T-helper 1 cell treated with Interleukin-12 subunit alpha and Interleukin-12 subunit beta and Interleukin-4 antibody, amounts not matched to agents 30 ng/mL and 1 ng/mL, for 36 hours (primary cell): ENCODE measurements around the gene GPC1. TPM values are rescaled to one million over a fixed set of nuclear protein-coding genes. Genes with fewer than 3 reads are reported as not detected.
"Not testable (repeated sequence)": the region's sequence is repeated elsewhere in the genome, so short reads cannot be mapped to it uniquely, and the experiment has no call there.

Experiments used
- intact Hi-C: fragments of 100-400 bp; cut with micrococcal nuclease; formaldehyde crosslinking; loops from one replicate; pipeline ENCODE4 v1.15.1; 2024
- total RNA-seq: library from RNA; stranded (reverse); gene quantifications from 2 replicates; pipeline ENCODE4 v1.2.3, GENCODE V29; 2022

GPC1 gene
- total RNA-seq, 1 donor from 2014 or later = 5.4 TPM

DNA sequence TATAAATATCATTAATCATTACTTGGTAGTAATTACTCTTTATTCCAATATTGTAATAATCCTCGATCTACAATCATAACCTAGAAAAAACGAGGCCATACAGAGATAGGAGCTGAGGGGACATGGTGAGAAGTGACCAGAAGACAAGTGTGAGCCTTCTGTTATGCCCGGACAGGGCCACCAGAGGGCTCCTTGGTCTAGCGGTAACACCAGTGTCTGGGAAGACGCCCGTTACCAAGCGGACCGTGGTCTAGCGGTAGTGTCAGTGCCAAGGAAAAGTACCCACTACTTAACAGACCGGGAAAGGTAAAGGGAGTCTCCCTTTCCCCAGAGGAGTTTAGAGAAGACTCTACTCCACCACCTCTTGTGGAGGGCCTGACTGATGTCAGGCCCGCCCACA lies 59.5 kb downstream of the GPC1 start:
- intact Hi-C loops = not testable (repeated sequence)

DNA sequence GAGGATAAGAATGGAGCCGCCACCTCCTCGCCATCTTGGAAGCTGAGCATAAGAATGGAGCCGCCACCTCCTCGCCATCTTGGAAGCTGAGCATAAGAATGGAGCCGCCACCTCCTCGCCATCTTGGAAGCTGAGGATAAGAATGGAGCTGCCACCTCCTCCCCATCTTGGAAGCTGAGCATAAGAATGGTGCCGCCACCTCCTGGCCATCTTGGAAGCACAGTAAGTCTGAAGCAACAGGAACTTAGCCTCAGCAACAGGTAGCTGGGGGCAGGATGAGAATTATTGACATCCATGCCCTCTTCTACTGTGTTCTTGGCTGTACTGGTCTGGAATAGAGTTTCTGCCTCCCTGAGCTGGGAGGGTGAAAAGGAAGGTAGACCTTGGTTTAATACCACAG lies 61.6 kb downstream of the GPC1 start:
- intact Hi-C loops = not testable (repeated sequence)

DNA sequence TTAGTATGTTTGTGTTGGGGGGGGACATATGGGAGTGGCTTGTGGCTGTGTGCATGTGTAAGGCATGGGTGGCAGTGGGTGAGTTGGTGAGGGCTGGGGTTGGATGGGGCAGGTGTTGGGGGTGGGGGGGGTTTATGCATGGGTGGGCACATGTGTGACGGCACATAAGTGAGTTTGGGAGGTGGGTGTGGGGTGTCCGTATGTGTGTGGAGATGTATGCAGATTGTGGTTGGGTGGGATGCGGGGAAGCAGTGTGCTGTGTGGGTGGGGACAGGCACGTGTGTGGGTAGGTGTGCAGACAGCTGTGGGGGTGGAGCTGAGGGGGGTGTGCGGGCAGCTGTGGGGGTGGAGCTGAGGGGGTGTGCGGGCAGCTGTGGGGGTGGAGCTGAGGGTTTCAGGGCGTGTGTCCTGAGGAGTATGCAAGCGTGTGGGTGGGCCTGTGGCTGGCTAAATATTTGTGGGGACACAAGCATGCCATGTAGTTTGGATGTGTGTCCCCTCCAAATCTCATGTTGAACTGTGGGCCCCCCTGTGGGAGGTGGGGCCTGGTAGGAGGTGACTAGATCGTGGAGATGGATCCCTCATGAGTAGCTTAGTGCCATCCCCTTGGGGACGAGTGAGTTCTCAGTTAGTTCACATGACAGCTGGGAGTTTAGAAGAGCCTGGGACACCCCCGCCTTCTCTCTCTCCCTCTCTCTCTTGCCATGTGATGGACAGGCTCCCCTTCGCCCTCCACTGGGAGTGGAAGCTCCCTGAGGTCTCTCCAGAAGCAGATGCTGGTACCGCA lies 62.9 kb downstream of the GPC1 start:
- intact Hi-C loops = no loop called here

DNA sequence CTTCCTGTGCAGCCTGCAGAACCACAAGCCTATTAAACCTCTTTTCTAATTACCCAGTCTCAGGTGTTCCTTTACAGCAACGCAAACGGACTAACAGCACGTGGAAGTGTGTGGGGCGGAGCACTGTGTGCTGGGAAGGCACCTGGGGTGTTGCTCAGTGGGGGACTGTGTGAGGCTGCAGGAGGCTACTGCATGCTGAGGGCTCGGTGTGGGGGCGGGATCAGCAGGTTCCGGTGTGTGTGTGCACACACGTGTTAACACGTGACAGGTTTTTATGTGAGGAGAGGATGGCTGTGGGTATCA lies 63.4 kb downstream of the GPC1 start:
- intact Hi-C loops = no loop called here

DNA sequence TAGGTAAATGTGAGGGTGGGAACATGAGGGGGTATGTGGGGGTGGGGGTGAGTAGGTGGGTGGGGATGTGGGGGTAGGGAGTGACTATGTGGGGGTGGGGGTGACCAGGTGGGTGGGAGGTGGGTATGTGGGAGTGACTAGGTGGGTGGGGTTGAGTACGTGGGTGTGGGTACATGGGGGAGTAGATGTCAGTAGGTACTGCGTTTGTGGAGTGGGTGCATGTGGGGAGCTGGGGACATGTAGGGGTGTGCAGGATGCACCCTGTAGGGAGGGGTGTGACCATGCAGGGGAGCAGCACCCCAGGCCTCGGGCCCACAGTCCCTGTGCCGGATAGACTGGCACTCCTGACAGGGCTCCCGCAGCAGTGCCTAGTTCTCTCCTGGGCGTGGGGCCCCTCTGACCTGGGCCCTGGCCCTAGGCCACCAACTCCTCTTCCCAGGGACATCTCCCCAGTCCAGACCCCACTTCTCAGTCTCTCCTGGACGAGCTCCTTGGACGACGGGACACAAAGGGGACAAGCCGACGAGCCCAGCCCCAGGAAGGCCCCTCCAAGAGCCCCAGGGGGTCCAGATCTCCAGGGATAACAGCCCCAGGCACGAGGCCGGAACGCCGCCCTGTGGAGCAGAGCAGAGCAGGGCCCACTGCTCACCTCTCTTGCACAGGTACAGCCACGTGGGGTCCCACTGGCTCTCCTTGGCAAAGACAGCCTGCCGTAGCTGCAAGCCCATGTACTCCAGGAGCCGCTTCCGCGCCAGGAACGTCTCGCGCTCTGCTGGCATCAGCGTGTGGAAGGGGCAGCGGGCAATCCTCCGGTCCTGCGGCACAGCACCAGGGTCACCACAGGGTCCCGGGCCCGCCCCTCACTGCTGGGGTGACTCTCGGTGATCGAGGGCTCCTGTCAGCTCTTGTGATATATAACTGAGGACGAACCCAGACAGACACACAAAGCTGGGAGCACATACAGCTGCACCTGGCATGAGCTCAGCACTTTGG lies 64.1 kb downstream of the GPC1 start:
- intact Hi-C loops = no loop called here

DNA sequence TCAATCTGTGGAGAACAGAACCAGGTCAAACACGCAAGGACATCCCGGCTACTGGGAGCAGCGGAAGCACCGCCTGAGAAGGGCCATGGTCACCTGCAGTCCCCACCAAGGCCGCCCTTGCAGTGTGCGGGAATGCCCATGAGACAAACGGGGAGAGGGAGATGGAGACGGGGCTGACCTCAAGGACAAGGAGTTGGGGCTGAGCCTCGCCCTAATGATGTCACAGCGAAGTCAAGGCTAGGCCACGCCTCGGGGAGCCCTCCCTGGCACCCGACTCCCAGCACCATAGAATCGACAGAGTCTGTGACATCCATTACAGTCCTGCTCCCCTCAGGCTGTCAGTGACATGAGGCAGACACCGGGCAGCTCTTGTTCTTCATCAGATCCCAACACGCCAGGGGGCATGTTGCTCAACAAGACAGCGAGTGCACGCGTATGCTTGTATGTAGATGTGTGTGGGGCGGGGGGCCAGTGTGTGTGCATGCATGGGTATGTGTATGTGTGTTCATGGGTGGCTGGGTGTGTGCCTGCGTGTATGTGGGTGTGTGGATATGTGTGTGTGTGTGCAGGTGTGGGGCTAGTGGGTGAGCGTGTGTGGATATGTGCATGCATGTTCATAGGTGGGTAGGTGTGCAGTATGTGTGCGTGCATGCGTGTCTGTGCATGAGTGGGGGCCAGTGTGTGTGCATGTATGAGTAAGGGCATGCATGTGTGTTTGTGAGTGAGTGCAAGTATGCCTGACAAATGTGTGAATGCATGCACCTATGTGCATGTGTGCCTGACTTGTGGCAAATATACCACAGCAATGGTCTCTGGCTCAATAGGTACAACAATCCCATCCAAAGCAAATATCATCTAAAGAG lies 65.3 kb downstream of the GPC1 start:
- intact Hi-C loops = no loop called here

DNA sequence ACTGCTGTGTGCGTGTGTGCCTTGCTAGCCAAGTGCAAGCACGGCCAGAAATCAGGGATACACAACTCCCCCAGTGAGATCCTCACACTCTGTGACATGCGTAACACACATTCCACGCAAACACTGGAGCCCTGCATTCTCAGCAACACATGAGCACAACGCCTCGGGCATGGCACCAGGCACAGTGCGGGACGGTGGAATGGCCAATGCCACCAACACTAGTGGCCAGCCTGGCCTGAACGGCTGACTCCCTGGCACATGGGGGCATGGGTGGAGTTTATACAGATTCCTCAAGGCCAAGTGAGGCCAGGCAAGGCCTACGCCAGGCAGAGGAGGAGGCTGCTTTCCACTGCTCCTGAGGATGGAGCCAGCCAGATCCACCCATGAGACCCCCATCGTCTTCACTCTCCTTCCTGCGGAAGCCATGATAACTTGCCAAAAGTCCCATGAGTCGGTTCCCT lies 66.1 kb downstream of the GPC1 start:
- intact Hi-C loops = no loop called here

DNA sequence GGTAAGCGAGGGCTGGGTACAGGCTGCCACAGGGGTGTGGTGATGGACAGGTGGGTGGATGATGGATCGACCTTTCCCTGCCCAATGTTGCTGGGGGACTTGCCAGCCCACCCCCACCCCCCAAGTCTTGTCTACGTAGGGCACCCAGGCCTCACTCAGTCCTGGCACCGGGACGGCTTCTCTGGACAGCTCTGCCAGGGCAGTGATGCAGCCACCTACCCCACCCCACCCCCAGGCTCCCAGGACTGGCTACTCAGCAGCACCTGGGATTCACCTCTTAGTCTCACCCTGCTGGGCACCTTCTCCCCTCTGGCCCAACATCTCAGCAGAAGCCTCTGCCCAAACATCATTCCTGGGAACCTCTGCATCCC lies 66.6 kb downstream of the GPC1 start:
- intact Hi-C loops = no loop called here

DNA sequence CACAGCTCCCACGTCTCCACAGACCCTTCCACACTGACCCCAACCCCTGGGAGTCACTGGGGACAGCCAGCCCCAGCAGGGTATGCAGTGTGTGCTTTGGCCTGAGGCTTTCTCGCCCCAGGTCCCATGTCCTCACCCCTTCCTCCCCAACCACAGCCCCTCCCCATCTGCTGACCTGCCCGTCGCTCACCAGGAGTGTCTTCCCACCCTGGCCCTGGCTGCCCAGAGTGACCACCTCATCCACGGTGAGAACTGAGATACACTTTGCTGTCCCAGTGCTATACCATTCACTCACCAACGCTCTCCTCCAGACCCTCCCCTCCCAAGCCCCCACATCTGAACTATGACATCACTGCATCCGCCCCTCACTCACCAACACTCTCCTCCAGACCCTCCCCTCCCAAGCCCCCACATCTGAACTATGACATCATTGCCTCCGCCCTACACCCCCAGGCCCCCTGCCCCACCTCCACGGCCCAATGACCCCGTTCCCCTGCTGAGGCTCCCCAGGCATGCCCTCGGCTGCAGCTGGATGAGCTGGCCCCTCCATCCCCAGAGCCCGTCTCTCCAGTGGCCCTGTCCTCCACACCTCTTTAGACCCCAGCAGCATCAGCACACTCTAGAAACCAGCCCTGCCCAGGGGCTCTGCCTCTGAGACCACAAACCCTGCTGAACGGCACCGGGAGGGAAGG lies 67.1 kb downstream of the GPC1 start:
- intact Hi-C loops = no loop called here

DNA sequence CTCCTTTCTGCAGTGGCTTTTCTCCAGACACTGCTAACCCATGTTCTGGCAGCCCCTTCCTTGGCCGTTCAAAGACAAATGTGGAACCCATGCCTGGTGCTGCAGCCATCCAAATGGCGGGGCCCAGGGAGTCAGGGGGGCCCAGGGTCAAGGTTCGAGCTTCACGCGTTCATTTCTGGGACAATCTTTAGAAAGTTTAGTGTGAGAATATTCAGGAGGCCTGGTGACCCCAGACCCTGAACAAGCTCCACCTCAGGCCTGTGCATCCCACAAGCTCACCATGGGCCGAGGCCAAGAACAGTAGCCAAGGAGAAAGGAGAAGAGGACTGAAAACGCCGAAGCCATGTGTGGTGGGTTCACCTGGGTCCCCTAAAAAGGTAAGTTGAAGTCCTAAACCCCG lies 67.9 kb downstream of the GPC1 start:
- intact Hi-C loops = no loop called here

DNA sequence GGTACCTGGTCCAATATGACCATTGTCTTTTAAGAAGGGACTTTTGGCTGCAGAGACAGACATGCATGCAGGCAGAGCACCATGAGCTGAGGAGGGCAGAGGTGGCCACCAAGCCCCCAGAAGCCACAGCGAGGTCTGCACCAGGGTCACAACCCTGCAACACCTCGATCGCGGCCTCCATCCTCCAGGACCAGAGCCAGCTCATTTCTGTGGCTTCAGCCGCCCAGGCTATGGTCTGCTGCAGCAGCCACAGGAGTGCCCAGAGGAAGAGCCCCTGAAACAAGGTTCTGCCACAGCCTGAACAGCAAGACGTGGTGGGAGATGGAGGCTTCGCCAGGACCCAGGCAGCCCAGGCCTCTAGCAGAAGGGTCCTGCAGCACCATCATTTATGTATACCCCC lies 68.4 kb downstream of the GPC1 start:
- intact Hi-C loops = no loop called here

DNA sequence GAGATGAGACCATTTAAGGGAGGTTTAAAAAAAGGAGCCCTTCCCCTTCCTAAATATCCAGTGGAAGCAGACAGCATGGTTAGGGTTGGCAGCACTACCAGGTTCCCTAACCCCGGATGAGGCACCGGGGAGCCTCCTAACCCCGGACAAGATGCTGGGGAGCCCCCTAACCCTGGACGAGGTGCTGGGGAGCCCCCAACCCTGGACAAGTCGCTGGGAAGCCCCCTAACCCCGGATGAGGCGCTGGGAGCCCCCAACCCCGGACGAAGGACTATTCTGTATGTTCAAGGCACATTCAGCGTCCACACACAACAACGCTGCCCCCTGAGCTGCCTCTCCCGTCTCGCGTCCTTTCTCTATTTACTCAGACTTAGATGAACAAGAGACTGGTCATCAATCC lies 70.4 kb downstream of the GPC1 start:
- intact Hi-C loops = no loop called here

DNA sequence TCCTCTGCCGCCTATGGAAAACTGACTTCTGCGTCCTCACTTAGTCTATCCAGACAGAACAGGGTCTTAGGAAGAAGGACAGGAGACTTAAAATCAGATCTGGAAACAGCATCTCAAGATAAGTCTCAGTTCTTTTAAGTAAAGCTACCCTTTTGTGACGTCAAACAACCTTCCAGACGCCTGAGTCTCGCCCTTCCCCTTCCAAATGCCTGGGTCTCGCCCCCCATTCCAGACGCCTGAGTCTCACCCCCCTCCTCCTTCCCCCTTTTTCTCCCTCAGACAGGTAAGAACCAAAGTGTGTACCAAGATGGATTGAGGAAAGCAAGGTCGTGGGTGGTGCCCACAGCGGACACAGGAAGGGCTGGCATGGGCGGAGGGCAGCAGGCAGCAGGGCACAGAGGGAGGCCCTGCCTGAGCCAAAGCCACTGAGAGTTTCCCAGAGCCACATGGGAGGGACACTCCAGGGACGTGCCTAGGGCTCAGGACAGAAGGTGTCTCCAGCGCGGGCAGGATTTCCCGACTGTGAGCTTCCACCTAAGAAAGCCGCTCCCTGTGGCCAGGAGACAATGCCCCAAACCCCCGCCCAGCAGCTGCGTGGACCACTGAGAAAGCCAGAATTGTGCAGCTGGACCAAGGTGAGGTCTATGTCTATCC lies 71.1 kb downstream of the GPC1 start:
- intact Hi-C loops = no loop called here

DNA sequence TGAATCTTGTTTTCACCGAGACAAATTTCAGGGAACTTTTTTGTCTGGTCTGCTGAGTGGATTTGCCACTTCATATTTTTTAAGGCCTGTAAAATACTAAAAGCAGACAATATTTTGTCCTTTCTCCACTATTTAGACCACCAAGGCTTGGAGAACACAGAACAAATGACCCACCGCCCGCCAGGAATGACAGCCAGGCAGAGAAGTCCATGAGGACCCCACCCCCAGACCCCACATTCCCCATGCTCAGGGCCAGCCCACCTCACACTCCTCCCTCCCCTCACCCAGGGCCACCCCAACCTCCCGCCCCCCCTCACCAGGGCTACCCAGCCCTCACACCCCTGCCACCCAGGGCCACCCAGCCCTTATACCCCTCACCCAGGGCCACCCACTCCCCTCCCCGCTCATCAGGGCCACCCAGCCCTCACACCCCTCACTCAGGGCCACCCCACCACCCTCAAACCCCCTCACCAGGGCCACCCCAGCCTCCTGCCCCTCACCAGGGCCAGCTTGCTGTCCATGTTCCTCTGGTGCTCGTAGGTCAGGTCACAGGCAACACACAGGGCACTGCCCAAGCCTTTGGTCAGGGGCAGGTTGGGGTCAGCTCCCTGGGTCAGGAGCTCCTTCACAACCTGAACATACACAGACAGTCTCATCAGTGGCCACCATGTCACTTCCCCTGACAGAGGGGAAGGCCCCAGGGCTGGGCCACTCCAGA lies 71.8 kb downstream of the GPC1 start:
- intact Hi-C loops = no loop called here

DNA sequence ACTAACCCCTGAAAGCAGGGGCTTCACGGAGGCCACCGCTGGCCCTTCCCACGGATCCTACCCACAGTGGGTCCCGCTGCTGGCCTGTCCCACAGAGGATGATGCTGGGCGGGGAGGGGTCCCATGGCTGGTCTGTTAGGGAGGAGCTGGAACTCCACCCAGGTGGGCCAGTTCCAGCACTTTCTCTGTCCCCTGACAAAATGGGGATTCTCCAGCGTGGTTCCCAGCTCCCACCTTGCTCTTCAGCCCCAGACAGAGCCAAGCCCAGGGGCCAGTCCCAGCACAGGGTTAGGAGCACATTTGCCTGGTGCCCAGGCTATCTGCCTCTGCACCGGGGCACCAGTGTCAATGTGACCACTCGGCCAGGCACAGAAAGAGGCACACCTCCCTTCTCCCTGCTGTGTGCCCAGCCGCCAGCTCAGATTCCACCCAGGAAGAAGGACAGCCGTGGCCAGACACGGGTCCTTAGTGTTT lies 72.4 kb downstream of the GPC1 start:
- intact Hi-C loops = no loop called here

DNA sequence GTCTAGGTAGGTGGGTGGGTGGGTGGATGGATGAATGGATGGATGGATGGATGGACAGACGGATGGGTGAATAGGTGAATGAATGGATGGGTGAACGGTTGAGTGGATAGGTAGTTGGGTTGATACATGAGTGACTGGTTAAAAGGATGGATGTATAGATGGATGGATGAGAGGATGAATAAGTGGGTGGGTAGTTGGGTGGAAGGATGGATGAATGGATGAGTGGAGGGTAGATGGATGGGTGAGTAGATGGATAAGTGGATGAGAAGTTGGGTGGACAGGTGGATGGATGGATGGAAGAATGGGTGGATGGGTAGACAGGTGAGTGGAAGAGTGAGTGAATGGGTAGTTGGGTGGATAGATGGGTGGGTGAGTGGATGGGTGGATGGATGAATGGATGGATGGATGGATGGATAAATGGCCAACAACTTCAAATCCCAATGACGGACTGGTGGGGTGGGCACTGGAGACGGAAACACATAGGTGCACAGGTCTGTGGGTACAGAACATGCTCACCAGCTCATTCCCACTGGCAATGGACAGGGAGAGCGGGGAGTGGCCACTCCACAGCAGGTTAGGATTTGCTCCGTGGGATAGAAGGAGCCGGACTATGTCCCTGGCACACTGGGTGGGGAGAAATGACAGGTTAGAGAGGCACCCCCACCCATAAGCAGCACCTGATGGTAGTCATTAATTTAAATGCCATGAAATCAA lies 73.5 kb downstream of the GPC1 start:
- intact Hi-C loops = no loop called here

DNA sequence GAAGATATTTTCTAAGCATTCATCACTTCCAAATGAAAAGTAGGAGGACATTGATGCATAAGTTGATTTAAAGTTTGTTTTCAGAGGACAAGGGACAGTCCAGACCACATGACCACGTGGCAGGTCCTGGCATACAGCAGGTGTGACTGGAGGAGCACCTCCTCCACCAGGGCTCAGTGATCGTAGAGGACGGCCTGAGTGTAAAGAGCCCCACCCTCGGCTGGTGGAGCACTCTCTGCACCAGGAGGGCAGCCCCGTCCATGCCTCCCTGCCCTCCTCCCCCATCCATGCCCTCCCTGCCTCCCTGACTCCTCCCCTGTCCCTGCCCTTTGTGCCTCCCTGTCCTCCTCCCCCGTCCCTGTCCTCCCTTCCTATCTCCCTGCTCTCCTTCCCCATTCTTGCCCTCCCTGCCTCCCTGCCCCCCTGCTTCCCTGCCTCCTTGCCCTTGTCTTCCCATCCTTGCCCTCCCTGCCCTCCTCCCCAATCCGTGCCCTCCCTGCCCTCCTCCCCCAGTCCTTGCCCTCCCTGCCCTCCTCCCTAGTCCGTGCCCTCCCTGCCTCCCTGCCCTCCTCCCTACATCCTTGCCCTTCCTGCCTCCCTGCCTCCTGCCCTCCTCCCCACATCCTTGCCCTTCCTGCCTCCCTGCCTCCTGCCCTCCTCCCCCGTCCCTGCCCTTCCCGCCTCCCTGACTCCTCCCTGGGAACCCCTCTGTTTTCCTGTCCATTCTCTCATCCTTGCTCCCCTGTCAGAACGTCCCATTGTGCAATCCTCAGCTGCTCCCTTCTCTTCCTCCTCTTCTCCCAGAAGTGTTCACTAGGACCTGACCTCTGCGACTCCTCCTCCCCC lies 74.4 kb downstream of the GPC1 start:
- intact Hi-C loops = loop anchor here (5.0 kb wide), 1 partner anchor 192 kb away; no protein-coding TSS in a partner anchor
